Neural progenitor cell (in vitro differentiated cells): ENCODE results near the gene TAF4. TPM values are rescaled to one million over a fixed set of nuclear protein-coding genes. Genes with fewer than 3 reads are reported as not detected.

Experiments used
- DNase-seq: peaks from one replicate; pipeline ENCODE4 v3.0.0-alpha.2; 2016; ENCODE audit warnings: low spot score
- H2AFZ ChIP-seq: fragments of 200-600 bp; sonication (generic); replicated peaks from 2 replicates; pipeline ENCODE4 v1.6.1; 2016; ENCODE audit warnings: antibody characterized with exemption
- H3F3A ChIP-seq: fragments of 200-600 bp; sonication (generic); 2 replicates; pipeline ENCODE4 v1.6.1; 2016; ENCODE audit warnings: antibody characterized with exemption, low read depth
- H3K27ac ChIP-seq: fragments of 200-600 bp; sonication (generic); 2 replicates; pipeline ENCODE4 v1.5.1; 2016; ENCODE audit warnings: mild to moderate bottlenecking
- H3K27me3 ChIP-seq: fragments of 200-600 bp; sonication (generic); 2 replicates; pipeline ENCODE4 v1.6.1; 2016; ENCODE audit warnings: mild to moderate bottlenecking, moderate library complexity
- H3K36me3 ChIP-seq: fragments of 200-600 bp; sonication (generic); 2 replicates; pipeline ENCODE4 v1.5.1; 2016
- H3K4me1 ChIP-seq: fragments of 200-600 bp; sonication (generic); 2 replicates; pipeline ENCODE4 v1.6.1; 2016; ENCODE audit warnings: mixed run types
- H3K4me2 ChIP-seq: fragments of 200-600 bp; sonication (generic); 2 replicates; pipeline ENCODE4 v1.6.1; 2016
- H3K4me3 ChIP-seq: fragments of 200-600 bp; sonication (generic); 2 replicates; pipeline ENCODE4 v1.5.1; 2016
- H3K79me2 ChIP-seq: fragments of 200-600 bp; sonication (generic); 2 replicates; pipeline ENCODE4 v1.6.1; 2016; ENCODE audit warnings: low read depth
- H3K9ac ChIP-seq: fragments of 200-600 bp; sonication (generic); 2 replicates; pipeline ENCODE4 v1.6.1; 2016
- H3K9me3 ChIP-seq: fragments of 200-600 bp; sonication (generic); 2 replicates; pipeline ENCODE4 v1.5.1; 2016; ENCODE audit warnings: low read depth
- H4K20me1 ChIP-seq: fragments of 200-600 bp; sonication (generic); 2 replicates; pipeline ENCODE4 v1.6.1; 2016; ENCODE audit warnings: low read depth
- H3K27ac Mint-ChIP-seq: 3 replicates; pipeline ENCODE4 v1.8.0; 2021; ENCODE audit warnings: mixed read lengths
- H3K27me3 Mint-ChIP-seq: 2 replicates; pipeline ENCODE4 v1.8.0; 2022; ENCODE audit warnings: low read depth, mild to moderate bottlenecking, inconsistent platforms, moderate library complexity, mixed read lengths; ENCODE audit not compliant: insufficient read depth
- H3K36me3 Mint-ChIP-seq: 3 replicates; pipeline ENCODE4 v1.8.0; 2021; ENCODE audit warnings: mixed read lengths
- H3K4me1 Mint-ChIP-seq: 3 replicates; pipeline ENCODE4 v1.8.0; 2021; ENCODE audit warnings: mixed read lengths
- H3K4me3 Mint-ChIP-seq: 3 replicates; pipeline ENCODE4 v1.8.0; 2021; ENCODE audit warnings: mild to moderate bottlenecking, moderate library complexity, mixed read lengths
- H3K9me3 Mint-ChIP-seq: 3 replicates; pipeline ENCODE4 v1.8.0; 2020; ENCODE audit warnings: mixed read lengths
- CTCF ChIP-seq: fragments of 200-600 bp; sonication (generic); IDR thresholded peaks from 2 replicates; pipeline ENCODE4 v1.5.1; 2017; ENCODE audit warnings: antibody characterized with exemption, mild to moderate bottlenecking
- EZH2 ChIP-seq: fragments of 200-600 bp; sonication (generic); IDR thresholded peaks from 2 replicates; pipeline ENCODE4 v1.6.1; 2017; ENCODE audit warnings: antibody characterized with exemption, mild to moderate bottlenecking, moderate library complexity
- EZH2phosphoT487 ChIP-seq: fragments of 200-600 bp; sonication (generic); IDR thresholded peaks from 2 replicates; pipeline ENCODE4 v1.6.1; 2017; ENCODE audit warnings: antibody characterized with exemption
- total RNA-seq: library from RNA; depleted of rRNA; stranded (reverse); fragments of >200 nt; gene quantifications from 2 replicates; pipeline ENCODE4 v1.2.3, GENCODE V29; 2015; ENCODE audit warnings: low replicate concordance

Gene TAF4
- total RNA-seq, 1 donor from 2014 or later = 9.9 TPM

- TF ChIP-seq CTCF = no peak
- no peak for TF ChIP-seq EZH2
- no peak for TF ChIP-seq EZH2phosphoT487
- Histone ChIP-seq H4K20me1 (peaks cover 93% of the 10 kb centered on the region), H3K27me3 (no peaks in the 10 kb centered on the region), H3F3A (peaks cover 13% of the 10 kb centered on the region), H3K36me3 (no peaks in the 10 kb centered on the region), H3K9ac (no peak overlapping the region), H3K4me3 (no peak overlapping the region), H3K4me1 (peaks cover 23% of the 10 kb centered on the region), H3K79me2 (peaks cover 98% of the 10 kb centered on the region), H3K9me3 (no peaks in the 10 kb centered on the region), H3K27ac (peak overlapping the region; percentile 61), H3K4me2 (no peak overlapping the region), H2AFZ (no peak overlapping the region)
- Mint-ChIP-seq H3K27ac (no peak overlapping the region), H3K4me1 (peaks cover 52% of the 10 kb centered on the region), H3K4me3 (no peak overlapping the region), H3K9me3 (no peaks in the 10 kb centered on the region), H3K27me3 (peaks cover 3% of the 10 kb centered on the region), H3K36me3 (peaks cover 3% of the 10 kb centered on the region)
- DNase-seq = peak; percentile 28
Observed at GRCh38 chr20:62020935-62021701, 44.6 kb downstream of the TAF4 start.

- peaks cover 8% of the 10 kb centered on the region for H3K36me3 Mint-ChIP-seq
- Histone ChIP-seq H3K4me2 (no peak overlapping the region), H3K36me3 (no peaks in the 10 kb centered on the region), H3K4me3 (no peak overlapping the region), H4K20me1 (peaks cover 93% of the 10 kb centered on the region), H3K27me3 (no peaks in the 10 kb centered on the region), H3K9me3 (no peaks in the 10 kb centered on the region), H2AFZ (no peak overlapping the region), H3F3A (peaks cover 13% of the 10 kb centered on the region), H3K27ac (no peak overlapping the region), H3K79me2 (peaks cover 98% of the 10 kb centered on the region), H3K4me1 (peaks cover 21% of the 10 kb centered on the region), H3K9ac (no peak overlapping the region)
- TF ChIP-seq EZH2 (no peak), EZH2phosphoT487 (no peak), CTCF (no peak)
- no peak overlapping the region for H3K27ac Mint-ChIP-seq
- peaks cover 3% of the 10 kb centered on the region for H3K27me3 Mint-ChIP-seq
- no peak for DNase-seq
- H3K4me1 Mint-ChIP-seq = peaks cover 41% of the 10 kb centered on the region
- no peak overlapping the region for H3K4me3 Mint-ChIP-seq
- no peaks in the 10 kb centered on the region for H3K9me3 Mint-ChIP-seq
Observed at GRCh38 chr20:62019881-62020492, 45.7 kb downstream of the TAF4 start.

GRCh38 chr20:62019144-62019805 lies 46.4 kb downstream of the TAF4 start:
- no peak overlapping the region for H2AFZ ChIP-seq
- H3F3A ChIP-seq = peaks cover 13% of the 10 kb centered on the region
- H3K36me3 Mint-ChIP-seq = peaks cover 7% of the 10 kb centered on the region
- H3K9me3 Mint-ChIP-seq = no peaks in the 10 kb centered on the region
- no peak overlapping the region for H3K4me3 Mint-ChIP-seq
- no peak for DNase-seq
- peaks cover 4% of the 10 kb centered on the region for H3K27me3 Mint-ChIP-seq
- H3K9ac ChIP-seq = no peak overlapping the region
- H3K27ac ChIP-seq = no peak overlapping the region
- H3K36me3 ChIP-seq = no peaks in the 10 kb centered on the region
- H3K4me1 Mint-ChIP-seq = peaks cover 37% of the 10 kb centered on the region
- TF ChIP-seq EZH2 = no peak
- TF ChIP-seq CTCF = no peak
- no peak for TF ChIP-seq EZH2phosphoT487
- H4K20me1 ChIP-seq = peaks cover 96% of the 10 kb centered on the region
- peaks cover 21% of the 10 kb centered on the region for H3K4me1 ChIP-seq
- peak overlapping the region; percentile 60 for H3K27ac Mint-ChIP-seq
- no peaks in the 10 kb centered on the region for H3K27me3 ChIP-seq
- peaks cover 98% of the 10 kb centered on the region for H3K79me2 ChIP-seq
- H3K4me3 ChIP-seq = no peak overlapping the region
- H3K4me2 ChIP-seq = no peak overlapping the region
- no peaks in the 10 kb centered on the region for H3K9me3 ChIP-seq
